Activated CD8-positive, alpha-beta memory T cell treated with anti-CD3 and anti-CD28 coated beads, Interleukin-2, amount 50 U/mL, for 48 hours (primary cell): ENCODE data around the gene TMCO4.
A peak's percentile ranks its signal among the peaks of the same experiment; 100 is the strongest.

Experiments
- DNase-seq: peaks from one replicate; pipeline ENCODE4 v3.0.0-alpha.2; 2020

TMCO4 gene

DNA sequence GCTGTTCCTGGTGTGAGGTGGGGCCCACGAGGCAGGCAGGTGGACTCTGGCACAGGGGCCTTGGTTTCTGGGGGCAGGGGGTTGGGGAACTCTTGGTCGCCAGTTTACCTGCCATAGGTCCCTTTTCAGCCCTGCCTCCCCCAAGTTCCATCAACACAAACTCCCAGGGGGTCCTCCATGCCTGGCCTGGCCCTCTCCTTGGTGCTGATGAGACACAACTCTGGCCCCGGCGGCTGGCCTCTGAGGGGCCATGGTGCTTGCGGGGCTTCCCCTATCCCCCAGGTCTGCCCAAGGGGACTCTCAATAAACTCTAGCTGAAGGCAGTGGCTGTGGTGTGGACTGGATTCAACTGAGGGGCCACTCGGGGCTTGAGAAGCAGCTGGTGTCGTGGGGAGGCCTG, 119.1 kb downstream of the TMCO4 start:
- no peak for DNase-seq

DNA sequence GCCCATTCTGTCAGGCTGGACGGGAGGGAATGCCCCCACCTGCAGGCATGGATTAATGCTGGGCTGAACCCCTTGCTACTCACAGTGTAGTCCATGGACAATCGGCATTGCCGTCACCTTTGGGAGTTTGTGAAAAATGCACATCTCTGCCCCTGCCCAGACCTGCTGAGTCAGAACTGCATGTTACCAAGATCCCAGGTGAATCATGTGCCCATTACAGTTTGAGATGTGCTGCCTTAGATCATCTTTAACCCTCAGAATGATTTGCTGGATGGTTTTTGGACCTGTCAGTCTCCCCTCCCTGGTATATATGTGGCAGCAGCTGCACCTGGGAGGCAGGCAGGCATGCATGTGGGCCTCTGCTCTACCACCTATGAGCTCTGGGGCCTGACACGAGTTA, 120.0 kb downstream of the TMCO4 start:
- DNase-seq, result no peak

DNA sequence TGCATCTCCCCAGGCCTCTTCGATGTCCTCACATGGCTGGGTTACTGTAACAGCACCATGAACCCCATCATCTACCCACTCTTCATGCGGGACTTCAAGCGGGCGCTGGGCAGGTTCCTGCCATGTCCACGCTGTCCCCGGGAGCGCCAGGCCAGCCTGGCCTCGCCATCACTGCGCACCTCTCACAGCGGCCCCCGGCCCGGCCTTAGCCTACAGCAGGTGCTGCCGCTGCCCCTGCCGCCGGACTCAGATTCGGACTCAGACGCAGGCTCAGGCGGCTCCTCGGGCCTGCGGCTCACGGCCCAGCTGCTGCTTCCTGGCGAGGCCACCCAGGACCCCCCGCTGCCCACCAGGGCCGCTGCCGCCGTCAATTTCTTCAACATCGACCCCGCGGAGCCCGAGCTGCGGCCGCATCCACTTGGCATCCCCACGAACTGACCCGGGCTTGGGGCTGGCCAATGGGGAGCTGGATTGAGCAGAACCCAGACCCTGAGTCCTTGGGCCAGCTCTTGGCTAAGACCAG, 120.7 kb downstream of the TMCO4 start:
- DNase-seq, result no peak

DNA sequence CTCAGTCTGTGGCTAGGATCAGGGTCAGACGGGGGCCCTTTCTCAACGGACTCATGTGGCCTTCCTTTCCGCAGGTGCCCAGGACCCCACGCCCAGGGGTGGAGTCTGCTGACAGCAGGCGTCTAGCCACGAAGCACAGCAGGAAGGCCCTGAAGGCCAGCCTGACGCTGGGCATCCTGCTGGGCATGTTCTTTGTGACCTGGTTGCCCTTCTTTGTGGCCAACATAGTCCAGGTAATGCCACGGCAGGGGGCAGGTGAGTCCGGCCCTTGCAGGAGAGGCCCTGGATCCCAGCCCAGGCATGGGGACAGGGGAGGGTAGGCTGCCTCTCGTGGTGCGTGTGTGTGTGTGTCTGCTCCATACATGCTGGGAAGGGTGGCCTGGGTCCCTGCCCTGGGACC, 121.2 kb downstream of the TMCO4 start:
- DNase-seq, result no peak

DNA sequence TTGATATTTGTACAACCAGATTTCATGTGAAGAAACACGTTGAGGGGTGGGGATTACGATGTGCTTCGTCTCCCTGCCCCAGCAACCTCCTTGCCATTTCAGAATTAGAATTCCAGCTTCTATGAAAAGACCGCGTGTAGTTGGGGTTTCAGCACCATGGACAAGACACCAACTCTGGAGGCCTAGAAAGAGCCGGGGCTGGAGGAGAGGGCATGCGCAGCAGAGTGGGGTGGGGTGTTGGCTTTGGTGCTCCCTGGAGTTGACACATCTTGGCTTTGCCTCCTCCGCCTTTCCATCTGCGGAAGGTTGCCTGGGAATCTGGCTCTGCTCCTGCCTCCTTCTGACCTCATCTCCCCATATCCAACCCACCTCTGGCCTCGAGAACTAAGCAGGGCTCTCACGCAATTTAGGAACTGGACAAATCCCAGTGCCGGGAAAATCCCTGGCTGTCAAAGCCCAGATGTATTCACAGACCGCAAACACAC, 123.2 kb downstream of the TMCO4 start:
- DNase-seq, result no peak

DNA sequence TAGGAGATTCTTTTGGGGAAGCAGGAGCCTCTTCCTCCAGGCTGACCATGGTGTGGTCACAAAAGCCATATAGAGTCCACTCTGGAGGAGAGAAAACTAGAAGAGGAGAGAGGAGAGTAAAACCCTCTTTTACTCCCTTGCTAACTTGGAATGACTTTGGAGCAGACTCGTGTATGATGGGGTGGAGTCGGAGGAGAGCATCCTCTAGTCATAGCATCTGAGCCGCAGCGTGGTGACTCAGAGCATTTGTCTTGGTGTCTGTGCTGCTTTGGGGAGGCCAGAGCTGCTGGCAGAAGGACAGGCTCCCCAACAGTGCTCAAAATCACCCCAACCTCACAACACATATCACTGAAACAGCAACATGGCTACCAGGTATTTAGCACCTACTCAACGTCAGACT, 123.9 kb downstream of the TMCO4 start:
- DNase-seq, result no peak

DNA sequence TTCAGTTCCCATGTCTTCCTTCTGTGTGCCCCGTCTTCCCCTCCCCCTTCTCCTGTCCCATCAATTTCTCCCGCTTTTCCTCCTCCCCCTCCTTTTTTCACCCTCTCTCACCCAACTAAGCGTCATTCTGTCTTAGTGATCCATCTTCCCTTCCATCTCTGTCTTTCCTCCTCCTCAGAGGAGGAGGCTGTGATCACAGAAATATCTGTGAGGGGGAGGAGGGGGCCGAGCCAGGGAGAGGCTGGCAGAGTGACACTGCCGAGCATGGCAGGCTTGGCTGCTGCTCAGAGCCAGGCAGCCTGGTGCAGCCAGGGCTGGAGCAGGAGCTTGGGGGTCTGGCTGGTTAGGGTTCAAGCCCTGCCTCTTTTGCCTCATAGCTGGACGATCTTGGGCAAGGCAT, 127.5 kb downstream of the TMCO4 start:
- no peak for DNase-seq

DNA sequence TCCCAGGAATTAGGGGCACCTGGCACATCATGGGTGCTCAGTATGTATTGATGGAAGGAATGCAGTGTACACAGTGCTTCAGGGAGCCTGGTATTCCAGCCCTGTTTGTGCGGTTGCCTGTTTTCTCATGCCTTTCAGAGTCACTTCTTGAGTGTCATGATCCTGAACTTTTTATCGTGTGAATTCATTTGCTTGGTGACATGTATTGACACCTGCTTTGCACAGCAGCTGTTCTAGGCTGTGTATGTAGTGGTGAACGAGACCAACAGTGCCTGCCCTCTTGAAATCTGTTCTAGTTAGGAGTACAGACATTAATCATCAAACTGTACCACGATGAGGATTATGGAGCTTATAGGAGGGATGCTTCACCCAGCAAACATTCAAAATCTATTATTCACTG, 128.9 kb downstream of the TMCO4 start:
- DNase-seq, result no peak

DNA sequence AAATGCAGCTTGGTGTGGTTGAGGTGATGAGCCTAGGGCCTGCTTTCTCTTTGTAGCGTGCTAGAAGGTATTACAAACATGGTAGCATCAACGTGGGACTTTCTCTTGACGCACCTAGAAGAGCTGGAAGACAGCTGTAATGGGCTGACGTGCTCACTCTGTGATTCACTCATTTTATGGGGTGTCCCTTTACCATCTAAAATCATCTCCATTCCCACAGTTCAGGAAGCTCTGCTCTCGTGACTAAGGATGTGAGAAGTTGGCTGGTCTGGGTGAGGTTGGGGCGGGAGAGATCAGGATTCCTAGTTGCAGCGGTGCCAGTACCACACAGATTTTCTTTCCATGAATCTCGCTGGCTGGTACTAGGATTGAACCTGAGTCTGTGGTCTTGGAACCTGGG, 130.8 kb downstream of the TMCO4 start:
- no peak for DNase-seq

DNA sequence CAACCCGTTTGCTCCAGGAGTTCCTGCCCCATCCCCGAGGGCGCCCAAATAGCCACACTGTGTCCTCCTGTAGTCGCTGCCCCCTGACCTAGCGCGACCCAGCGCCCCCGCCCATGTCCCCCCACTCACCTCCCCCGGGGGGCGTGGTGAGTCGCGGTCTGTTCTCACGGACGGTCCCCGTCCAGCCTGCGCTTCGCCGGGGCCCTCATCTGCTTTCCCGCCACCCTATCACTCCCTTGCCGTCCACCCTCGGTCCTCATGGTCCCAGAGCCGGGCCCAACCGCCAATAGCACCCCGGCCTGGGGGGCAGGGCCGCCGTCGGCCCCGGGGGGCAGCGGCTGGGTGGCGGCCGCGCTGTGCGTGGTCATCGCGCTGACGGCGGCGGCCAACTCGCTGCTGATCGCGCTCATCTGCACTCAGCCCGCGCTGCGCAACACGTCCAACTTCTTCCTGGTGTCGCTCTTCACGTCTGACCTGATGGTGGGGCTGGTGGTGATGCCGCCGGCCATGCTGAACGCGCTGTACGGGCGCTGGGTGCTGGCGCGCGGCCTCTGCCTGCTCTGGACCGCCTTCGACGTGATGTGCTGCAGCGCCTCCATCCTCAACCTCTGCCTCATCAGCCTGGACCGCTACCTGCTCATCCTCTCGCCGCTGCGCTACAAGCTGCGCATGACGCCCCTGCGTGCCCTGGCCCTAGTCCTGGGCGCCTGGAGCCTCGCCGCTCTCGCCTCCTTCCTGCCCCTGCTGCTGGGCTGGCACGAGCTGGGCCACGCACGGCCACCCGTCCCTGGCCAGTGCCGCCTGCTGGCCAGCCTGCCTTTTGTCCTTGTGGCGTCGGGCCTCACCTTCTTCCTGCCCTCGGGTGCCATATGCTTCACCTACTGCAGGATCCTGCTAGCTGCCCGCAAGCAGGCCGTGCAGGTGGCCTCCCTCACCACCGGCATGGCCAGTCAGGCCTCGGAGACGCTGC, 133.9 kb downstream of the TMCO4 start:
- DNase-seq, result no peak

DNA sequence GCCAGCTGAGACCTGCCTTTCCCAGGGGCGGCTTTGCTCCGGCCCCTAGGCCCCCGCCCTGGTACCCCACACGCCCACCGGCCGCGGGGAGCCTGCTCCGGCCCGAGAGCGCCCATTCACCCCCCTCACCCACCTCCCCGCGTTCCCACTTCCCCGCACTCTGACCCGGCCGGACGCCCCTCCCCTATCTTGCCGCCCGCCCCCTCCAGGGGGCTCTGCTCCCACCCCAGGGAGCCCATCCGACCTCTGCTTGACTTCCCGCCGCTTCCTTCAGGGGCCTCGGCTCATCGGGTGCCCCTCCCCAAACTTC, 134.6 kb downstream of the TMCO4 start:
- DNase-seq, result no peak

DNA sequence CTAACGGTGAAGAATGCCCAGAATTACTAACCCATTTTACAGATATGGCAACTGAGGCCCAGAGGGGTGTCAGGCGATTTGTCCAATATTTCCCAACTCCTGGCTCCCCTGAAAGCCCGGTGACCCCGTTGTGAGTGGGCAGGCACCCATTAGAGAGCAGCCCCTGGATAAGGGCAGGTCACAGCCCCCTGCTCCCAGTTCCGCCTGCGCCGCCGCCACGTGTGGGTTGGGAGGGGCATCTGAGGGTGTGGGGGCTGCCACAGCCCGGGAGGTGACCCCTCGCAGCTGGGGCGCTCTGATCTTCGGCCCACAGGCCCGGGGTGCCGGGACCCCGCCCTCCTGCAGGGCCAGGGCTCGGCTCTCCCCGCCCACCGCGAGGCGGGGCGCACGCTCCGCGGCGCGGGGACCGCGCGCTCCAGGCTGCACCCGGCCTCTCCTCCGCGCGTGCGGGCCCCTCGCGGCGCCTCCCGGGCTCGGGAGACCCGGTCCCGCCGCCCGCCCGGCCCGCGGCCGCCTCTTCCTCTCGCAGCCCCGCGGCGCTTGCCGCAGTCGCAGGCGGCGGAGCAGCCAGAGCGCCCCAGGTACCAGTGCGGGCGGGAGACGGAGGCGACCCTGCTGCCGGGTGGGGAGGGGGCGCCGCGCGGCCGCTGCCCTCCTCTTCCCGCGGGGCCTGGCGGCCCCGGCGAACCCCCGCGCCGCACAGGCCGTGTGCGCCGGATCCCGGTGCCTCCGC, 135.1 kb downstream of the TMCO4 start, which contains the start of gene HTR6:
HTR6 (plus strand) TSS at position 423 of the 733 bp plus-strand sequence. CDS start 879 bp downstream, outside the sequence.
- DNase-seq, result no peak

DNA sequence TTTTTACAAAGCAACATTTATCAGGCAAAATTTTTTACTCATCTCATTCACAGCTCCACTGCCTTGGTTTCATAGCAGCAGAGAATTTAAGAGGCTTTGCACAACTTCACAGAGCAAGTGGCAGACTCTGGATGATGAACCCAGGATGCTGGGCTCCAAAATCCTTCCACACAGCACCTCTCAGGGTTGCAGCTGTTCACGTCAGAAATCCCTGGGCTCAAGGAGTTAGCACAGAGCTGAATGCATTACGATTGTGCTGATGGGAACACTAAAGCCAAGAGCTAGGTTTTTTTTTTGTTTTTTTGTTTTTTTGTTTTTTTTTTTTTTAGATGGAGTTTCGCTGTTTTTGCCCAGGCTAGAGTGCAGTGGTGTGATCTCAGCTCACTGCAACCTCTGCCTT, 137.4 kb downstream of the TMCO4 start:
- no peak for DNase-seq

DNA sequence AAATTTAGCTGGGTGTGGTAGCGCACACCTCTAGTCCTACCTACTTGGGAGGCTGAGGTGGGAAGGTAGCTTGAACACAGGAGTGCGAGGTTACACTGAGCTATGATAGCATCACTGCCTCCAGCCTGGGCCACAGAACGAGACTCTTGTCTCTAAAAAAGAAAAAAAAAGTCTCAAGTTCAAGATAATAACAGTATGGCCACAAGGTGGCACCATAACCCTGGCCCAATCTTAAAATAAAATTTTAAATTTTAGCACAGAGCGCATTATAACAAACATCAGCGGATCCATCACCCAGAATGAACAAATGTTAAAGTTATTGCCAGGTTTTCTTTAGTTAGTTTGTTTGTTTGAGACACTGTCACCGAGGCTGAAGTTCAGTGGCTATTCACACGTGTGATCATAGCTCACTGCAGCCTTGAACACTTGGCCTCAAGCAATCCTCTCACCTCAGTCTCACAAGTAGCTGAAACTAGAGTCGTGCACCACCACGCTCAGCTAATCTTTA, 137.9 kb downstream of the TMCO4 start:
- peak; percentile 66 for DNase-seq

DNA sequence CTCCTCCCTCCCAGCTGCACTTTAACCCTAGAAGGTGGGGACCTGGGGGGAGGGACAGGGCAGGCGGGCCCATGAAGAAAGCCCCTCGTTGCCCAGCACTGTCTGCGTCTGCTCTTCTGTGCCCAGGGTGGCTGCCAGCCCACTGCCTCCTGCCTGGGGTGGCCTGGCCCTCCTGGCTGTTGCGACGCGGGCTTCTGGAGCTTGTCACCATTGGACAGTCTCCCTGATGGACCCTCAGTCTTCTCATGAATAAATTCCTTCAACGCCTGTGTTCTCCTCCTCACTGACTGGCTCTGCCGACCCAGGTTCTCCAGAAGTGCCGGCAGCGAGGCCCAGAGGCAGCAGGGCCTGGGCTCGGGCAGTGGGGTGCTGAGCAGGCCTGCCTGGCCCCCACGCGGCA, 141.5 kb downstream of the TMCO4 start:
- no peak for DNase-seq

DNA sequence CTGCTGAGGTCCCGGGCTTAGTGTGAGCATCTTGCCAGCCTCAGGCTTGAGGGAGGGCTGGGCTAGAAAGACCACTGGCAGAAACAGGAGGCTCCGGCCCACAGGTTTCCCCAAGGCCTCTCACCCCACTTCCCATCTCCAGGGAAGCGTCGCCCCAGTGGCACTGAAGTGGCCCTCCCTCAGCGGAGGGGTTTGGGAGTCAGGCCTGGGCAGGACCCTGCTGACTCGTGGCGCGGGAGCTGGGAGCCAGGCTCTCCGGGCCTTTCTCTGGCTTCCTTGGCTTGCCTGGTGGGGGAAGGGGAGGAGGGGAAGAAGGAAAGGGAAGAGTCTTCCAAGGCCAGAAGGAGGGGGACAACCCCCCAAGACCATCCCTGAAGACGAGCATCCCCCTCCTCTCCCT, 142.2 kb downstream of the TMCO4 start:
- DNase-seq, result no peak

DNA sequence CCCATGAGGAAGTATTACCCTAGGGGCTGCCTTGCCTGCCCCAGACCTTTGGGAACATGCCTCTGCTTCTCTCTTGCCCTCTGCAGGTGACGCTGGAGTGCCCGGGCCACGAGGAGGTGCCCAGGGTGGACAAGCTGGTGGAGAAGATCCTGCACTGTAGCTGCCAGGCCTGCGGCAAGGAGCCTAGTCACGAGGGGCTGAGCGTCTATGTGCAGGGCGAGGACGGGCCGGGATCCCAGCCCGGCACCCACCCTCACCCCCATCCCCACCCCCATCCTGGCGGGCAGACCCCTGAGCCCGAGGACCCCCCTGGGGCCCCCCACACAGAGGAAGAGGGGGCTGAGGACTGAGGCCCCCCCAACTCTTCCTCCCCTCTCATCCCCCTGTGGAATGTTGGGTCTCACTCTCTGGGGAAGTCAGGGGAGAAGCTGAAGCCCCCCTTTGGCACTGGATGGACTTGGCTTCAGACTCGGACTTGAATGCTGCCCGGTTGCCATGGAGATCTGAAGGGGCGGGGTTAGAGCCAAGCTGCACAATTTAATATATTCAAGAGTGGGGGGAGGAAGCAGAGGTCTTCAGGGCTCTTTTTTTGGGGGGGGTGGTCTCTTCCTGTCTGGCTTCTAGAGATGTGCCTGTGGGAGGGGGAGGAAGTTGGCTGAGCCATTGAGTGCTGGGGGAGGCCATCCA, 142.8 kb downstream of the TMCO4 start:
- DNase-seq, result no peak

DNA sequence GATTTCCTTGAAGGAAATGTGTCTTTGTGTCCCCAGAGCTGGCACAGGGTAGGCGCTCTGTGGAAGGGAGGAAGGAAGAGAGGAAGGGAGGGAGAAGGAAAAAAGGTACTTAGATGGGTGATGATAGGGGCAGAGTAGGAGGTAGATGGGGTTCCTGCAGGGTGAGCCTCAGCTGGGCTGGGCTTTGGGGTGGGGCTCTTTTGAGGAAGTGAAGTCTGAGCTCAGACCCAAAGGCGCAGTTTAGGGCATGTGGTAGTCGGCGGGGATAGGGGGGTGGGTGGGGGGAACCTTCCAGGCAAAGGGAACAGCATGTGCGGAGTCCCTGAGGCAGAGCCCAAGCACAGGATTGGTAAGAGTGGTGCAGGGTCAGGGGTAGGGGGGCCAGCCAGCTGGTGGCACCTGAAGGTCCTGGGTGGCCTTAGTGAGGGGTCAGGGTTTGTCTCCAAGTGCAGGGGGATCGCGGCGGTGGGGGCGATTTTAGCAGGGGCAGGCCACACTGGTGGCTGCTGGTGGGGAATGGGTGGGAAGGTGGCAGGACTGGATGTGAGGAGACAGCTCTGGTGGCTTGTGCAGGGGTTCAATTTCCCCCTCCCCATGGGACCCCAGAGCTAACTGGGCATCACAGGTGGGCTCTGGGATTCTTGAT, 143.5 kb downstream of the TMCO4 start:
- no peak for DNase-seq

DNA sequence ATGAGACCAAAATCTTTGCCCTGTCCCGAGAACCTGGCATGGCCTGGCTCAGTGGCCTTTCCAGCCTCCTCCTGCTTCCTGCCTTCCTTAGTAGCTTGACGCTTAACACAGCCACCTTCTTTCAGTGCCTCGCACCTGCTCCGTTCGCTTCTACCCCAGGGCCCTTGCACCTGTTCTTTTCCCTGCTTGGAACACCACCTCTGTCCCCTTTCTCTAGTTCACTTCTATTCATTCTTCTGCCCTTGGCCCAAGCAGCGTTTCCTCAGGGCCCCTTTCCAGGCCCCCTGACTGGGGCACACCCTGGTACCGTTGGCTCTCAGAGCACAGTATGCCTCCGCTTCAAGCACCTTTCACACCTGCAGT, 144.0 kb downstream of the TMCO4 start:
- DNase-seq, result no peak

DNA sequence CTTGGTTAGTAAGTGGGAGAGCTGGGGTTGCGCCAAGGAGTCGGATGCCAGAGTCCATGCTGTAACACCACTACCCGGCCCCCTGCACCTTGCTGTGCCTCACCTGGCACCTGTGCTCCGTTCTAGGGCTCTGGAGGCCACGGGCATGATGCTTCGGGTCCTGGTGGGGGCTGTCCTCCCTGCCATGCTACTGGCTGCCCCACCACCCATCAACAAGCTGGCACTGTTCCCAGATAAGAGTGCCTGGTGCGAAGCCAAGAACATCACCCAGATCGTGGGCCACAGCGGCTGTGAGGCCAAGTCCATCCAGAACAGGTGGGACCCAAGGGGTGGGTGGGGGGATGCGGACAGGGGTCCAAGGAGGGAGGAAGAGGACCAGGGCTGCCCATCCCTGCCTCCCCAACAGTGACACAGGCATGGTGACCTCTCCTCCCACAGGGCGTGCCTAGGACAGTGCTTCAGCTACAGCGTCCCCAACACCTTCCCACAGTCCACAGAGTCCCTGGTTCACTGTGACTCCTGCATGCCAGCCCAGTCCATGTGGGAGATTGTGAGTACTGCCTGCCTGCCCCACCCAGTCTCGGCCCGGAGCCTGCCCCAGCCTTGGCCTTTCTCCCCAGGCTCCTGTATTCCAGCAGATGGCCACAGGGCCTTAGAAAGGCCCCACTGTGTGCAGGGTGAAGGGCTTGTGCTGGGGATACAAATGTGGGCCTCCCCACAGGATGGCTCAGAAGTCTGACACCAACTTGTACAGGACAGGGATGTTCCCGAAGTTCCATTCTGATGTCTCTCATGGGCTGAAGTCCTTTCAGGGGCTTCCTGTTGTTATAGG, 144.6 kb downstream of the TMCO4 start:
- DNase-seq, result no peak

DNA sequence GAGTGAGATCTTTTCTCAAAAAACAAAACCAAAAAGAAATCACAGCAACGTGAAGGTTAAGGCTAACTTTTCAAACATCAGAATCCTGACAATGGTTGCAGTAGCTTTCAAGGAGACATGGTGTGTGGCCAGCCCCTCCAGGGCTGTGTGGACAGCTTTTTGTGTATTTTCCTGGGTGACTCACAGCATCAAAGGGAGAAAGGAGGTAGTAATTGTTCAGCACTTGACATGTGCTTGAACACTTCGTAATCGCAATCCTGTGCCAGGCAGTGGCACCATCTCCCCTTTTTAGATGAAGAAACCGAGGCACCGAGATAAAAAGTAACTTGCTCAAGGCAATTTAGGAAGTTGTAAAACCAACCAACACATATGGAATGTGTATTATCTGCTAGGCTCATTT, 145.3 kb downstream of the TMCO4 start:
- no peak for DNase-seq
